ENCODE measurements around the gene NACA2.
A peak's percentile ranks its signal among the peaks of the same experiment; 100 is the strongest.

Gene NACA2

DNA sequence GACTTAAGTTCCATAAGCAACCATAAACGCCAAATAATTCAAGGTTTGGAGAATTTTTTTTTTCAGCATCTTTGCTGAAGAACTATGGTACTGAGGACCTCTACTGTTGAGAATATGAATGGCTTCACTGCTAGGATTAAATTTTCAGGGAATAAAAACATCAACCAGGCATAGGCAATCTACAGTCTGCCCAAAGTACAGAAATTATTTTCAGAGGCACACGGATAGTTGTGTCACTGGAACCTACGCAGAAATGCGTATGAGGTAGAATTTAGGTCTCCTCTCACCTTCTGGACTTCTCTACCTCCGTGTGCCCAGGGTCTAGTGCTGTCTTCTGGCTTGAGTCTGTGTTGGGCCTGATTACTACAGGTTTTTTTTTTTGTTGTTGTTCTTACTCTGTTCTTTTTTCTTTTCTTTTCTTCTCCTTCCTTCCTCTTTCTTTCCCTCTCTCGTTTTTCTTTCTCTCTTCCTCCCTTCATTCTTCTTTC lies 39.7 kb downstream of the NACA2 start:
- Histone ChIP-seq H3K36me3 (ENCODE audit: insufficient read depth, low read length) (no peaks in the 10 kb centered on the region), H3K4me3 (ENCODE audit: low read depth in 1 of 2, low read length in 2 of 2) (no peak overlapping the region), H3K9me3 (ENCODE audit: insufficient read depth, low read length, severe bottlenecking) (no peaks in the 10 kb centered on the region), H3K4me1 (ENCODE audit: insufficient read depth, low read length) (peaks cover 25% of the 10 kb centered on the region), H3K27ac (ENCODE audit: low read length) (no peak overlapping the region), H3K9ac (ENCODE audit: low read depth, low read length) (no peak overlapping the region), H4K20me1 (ENCODE audit: insufficient read depth, low read length) (0 out of 2 replicates have a peak, but pooled peaks cover 4% of the 10 kb centered on the region), H3K79me2 (ENCODE audit: insufficient read depth, low read length) (no peaks in the 10 kb centered on the region), H3K27me3 (ENCODE audit: insufficient read depth, low read length, poor library complexity) (peaks cover 5% of the 10 kb centered on the region), H3K4me2 (ENCODE audit: insufficient read depth, low read length) (no peak overlapping the region), H2AFZ (ENCODE audit: low read depth, low read length) (no peak overlapping the region)
- no peak for TF ChIP-seq EZH2 (IDR thresholded peaks at IDR 0.05; ENCODE audit: borderline replicate concordance, low read depth, low read length, severe bottlenecking)
- TF ChIP-seq, protein P1, sequence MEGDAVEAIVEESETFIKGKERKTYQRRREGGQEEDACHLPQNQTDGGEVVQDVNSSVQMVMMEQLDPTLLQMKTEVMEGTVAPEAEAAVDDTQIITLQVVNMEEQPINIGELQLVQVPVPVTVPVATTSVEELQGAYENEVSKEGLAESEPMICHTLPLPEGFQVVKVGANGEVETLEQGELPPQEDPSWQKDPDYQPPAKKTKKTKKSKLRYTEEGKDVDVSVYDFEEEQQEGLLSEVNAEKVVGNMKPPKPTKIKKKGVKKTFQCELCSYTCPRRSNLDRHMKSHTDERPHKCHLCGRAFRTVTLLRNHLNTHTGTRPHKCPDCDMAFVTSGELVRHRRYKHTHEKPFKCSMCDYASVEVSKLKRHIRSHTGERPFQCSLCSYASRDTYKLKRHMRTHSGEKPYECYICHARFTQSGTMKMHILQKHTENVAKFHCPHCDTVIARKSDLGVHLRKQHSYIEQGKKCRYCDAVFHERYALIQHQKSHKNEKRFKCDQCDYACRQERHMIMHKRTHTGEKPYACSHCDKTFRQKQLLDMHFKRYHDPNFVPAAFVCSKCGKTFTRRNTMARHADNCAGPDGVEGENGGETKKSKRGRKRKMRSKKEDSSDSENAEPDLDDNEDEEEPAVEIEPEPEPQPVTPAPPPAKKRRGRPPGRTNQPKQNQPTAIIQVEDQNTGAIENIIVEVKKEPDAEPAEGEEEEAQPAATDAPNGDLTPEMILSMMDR (IDR thresholded peaks at IDR 0.05; ENCODE audit: borderline replicate concordance, extremely low read depth, low read length, poor library complexity, severe bottlenecking) = peak; percentile 78
- no peak for DNase-seq
- ATAC-seq (ENCODE audit: insufficient read depth, low read depth) = peak; percentile 29; the same call in 1 of the 3 replicates

DNA sequence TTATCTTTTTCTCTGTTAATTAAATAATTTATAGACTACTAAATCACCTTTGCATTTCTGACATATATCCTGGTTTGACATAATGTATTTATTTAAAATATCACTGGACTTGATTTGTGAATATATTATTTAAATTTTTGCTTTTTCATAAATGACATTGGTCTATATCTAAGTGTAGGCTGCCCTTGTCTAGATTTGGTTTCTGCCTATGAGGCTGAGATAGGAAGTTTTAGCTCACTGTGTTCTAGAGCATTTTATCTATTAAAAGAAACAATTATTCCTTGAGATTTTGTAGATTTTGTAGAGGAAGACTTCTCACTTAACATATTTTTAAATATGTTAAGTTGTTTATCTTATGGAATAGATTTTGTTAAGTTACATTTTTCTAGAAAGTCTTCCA lies 43.9 kb downstream of the NACA2 start:
- TF ChIP-seq EZH2 (IDR thresholded peaks at IDR 0.05; ENCODE audit: borderline replicate concordance, low read depth, low read length, severe bottlenecking) = no peak
- TF ChIP-seq, protein P1 (IDR thresholded peaks at IDR 0.05; ENCODE audit: borderline replicate concordance, extremely low read depth, low read length, poor library complexity, severe bottlenecking) = no peak
- H3K9me3 ChIP-seq (ENCODE audit: insufficient read depth, low read length, severe bottlenecking) = no peaks in the 10 kb centered on the region
- H3K4me1 ChIP-seq (ENCODE audit: insufficient read depth, low read length) = no peaks in the 10 kb centered on the region
- no peak overlapping the region for H3K9ac ChIP-seq (ENCODE audit: low read depth, low read length)
- H3K27me3 ChIP-seq (ENCODE audit: insufficient read depth, low read length, poor library complexity) = peaks cover 5% of the 10 kb centered on the region
- H3K27ac ChIP-seq (ENCODE audit: low read length) = no peak overlapping the region
- no peaks in the 10 kb centered on the region for H4K20me1 ChIP-seq (ENCODE audit: insufficient read depth, low read length)
- H3K4me2 ChIP-seq (ENCODE audit: insufficient read depth, low read length) = no peak overlapping the region
- H3K36me3 ChIP-seq (ENCODE audit: insufficient read depth, low read length) = no peaks in the 10 kb centered on the region
- DNase-seq (no peak), ATAC-seq (ENCODE audit: insufficient read depth, low read depth) (no peak)
- no peak overlapping the region for H3K4me3 ChIP-seq (ENCODE audit: low read depth in 1 of 2, low read length in 2 of 2)
- no peaks in the 10 kb centered on the region for H3K79me2 ChIP-seq (ENCODE audit: insufficient read depth, low read length)
- no peak overlapping the region for H2AFZ ChIP-seq (ENCODE audit: low read depth, low read length)

DNA sequence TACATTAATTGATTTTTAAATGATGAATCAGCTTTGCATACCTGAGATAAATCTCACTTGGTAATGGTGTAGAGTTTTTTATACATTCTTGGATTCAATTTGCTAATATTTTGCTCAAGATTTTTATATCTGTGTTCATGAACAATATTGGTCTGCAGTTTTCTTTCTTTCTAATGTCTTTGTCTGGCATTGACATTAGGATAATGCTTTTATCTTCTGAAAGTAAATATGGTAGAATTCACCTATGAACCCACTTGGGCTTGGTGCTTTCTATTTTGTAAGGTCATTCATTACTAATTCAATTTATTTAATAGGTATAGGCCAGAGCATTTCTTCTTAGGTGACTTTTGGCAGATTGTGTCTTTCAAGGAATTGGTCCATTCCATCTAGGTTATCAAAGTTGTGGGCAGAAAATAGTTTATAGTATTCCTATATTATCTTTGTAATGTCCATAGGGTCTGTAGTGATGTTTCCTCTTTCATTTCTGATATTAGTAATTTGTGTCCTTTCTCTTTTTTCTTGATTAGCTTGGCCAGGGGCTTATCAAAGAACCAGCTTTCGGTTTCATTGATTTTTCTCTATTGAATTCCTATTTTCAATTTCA lies 45.6 kb downstream of the NACA2 start:
- H3K4me1 ChIP-seq (ENCODE audit: insufficient read depth, low read length) = no peaks in the 10 kb centered on the region
- ATAC-seq (ENCODE audit: insufficient read depth, low read depth) (no peak), DNase-seq (no peak)
- H3K27me3 ChIP-seq (ENCODE audit: insufficient read depth, low read length, poor library complexity) = peaks cover 5% of the 10 kb centered on the region
- peaks cover 6% of the 10 kb centered on the region for H3K9me3 ChIP-seq (ENCODE audit: insufficient read depth, low read length, severe bottlenecking)
- H4K20me1 ChIP-seq (ENCODE audit: insufficient read depth, low read length) = no peaks in the 10 kb centered on the region
- no peak overlapping the region for H3K27ac ChIP-seq (ENCODE audit: low read length)
- no peak overlapping the region for H3K4me3 ChIP-seq (ENCODE audit: low read depth in 1 of 2, low read length in 2 of 2)
- H3K36me3 ChIP-seq (ENCODE audit: insufficient read depth, low read length) = no peaks in the 10 kb centered on the region
- H3K9ac ChIP-seq (ENCODE audit: low read depth, low read length) = no peak overlapping the region
- TF ChIP-seq EZH2 (IDR thresholded peaks at IDR 0.05; ENCODE audit: borderline replicate concordance, low read depth, low read length, severe bottlenecking) = no peak
- TF ChIP-seq, protein P1 (IDR thresholded peaks at IDR 0.05; ENCODE audit: borderline replicate concordance, extremely low read depth, low read length, poor library complexity, severe bottlenecking) = no peak
- no peak overlapping the region for H2AFZ ChIP-seq (ENCODE audit: low read depth, low read length)
- H3K4me2 ChIP-seq (ENCODE audit: insufficient read depth, low read length) = no peak overlapping the region
- no peaks in the 10 kb centered on the region for H3K79me2 ChIP-seq (ENCODE audit: insufficient read depth, low read length)

All from DND-41 (cell line).